DOHH2 (cell line): ENCODE data around the gene UTY.

Experiments
- H3F3A ChIP-seq: fragments of 200-600 bp; sonication (generic), shearing (Covaris generic); 2 replicates; pipeline ENCODE4 v1.6.0; 2016; ENCODE audit warnings: antibody characterized with exemption, mild to moderate bottlenecking; ENCODE audit not compliant: control insufficient read depth, insufficient read depth
- H3K27ac ChIP-seq: fragments of 200-600 bp; sonication (generic); 2 replicates; pipeline ENCODE4 v1.5.1; 2014; ENCODE audit warnings: low read depth, mild to moderate bottlenecking, low read length, moderate library complexity
- H3K27me3 ChIP-seq: fragments of 200-600 bp; sonication (generic); 2 replicates; pipeline ENCODE4 v1.6.1; 2014; ENCODE audit warnings: mild to moderate bottlenecking, low read length, mixed read lengths; ENCODE audit not compliant: control insufficient read depth
- H3K36me3 ChIP-seq: fragments of 200-600 bp; sonication (generic); 2 replicates; pipeline ENCODE4 v1.6.1; 2014; ENCODE audit warnings: mild to moderate bottlenecking, low read length, moderate library complexity, mixed read lengths; ENCODE audit not compliant: control insufficient read depth
- H3K4me1 ChIP-seq: fragments of 200-600 bp; sonication (generic); 2 replicates; pipeline ENCODE4 v1.6.1; 2014; ENCODE audit warnings: mild to moderate bottlenecking, low read length, mixed read lengths; ENCODE audit not compliant: control insufficient read depth
- H3K4me2 ChIP-seq: fragments of 200-600 bp; sonication (generic); 2 replicates; pipeline ENCODE4 v1.6.0; 2014; ENCODE audit warnings: mild to moderate bottlenecking, low read length, moderate library complexity
- H3K4me3 ChIP-seq: fragments of 200-600 bp; sonication (generic); 2 replicates; pipeline ENCODE4 v1.5.1; 2014; ENCODE audit warnings: mild to moderate bottlenecking, low read length, mixed read lengths
- H3K79me2 ChIP-seq: fragments of 200-600 bp; sonication (generic); 2 replicates; pipeline ENCODE4 v1.6.1; 2014; ENCODE audit warnings: mild to moderate bottlenecking, low read length, mixed read lengths; ENCODE audit not compliant: control insufficient read depth
- H3K9me2 ChIP-seq: fragments of 200-600 bp; sonication (generic); replicated peaks from 2 replicates; pipeline ENCODE4 v1.6.1; 2014; ENCODE audit warnings: mild to moderate bottlenecking, low read length, mixed read lengths; ENCODE audit not compliant: control insufficient read depth
- H3K9me3 ChIP-seq: fragments of 200-600 bp; sonication (generic); 2 replicates; pipeline ENCODE4 v1.6.1; 2014; ENCODE audit warnings: antibody characterized with exemption, low read length, mixed read lengths; ENCODE audit not compliant: control insufficient read depth, insufficient read depth
- H4K20me1 ChIP-seq: fragments of 200-600 bp; sonication (generic); 2 replicates; pipeline ENCODE4 v1.6.0; 2014; ENCODE audit warnings: low read depth, mild to moderate bottlenecking, antibody characterized with exemption, low read length, moderate library complexity; ENCODE audit not compliant: control insufficient read depth, insufficient read depth
- EZH2phosphoT487 ChIP-seq: fragments of 200-600 bp; sonication (generic); IDR thresholded peaks from 2 replicates; pipeline ENCODE4 v1.6.1; 2017; ENCODE audit warnings: borderline replicate concordance, mild to moderate bottlenecking, antibody characterized with exemption, low read length, moderate library complexity, mixed read lengths
- TF ChIP-seq, protein P1 (sequence below): fragments of 200-600 bp; sonication (generic); IDR thresholded peaks from one replicate; pipeline ENCODE4 v1.5.1; 2014; ENCODE audit warnings: antibody characterized with exemption, mild to moderate bottlenecking, low read depth, low read length; ENCODE audit not compliant: poor library complexity, severe bottlenecking

Gene UTY

DNA sequence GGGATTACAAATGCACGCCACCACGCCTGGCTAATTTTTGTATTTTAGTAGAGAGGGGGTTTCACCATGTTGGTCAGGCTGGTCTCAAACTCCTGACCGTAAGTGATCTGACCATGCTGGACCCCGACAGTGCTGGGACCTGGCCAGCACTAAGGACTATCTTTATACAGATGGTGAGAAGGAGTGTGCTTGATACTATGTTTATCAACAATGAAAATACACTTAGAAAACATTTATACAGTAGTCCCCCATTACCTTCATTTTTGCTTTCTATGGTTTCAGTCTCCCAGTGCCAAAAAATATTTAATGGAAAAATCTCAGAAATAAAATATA is 111.4 kb downstream of the UTY start:
- Histone ChIP-seq H3K4me2 (peak overlapping the region; percentile 56), H3K9me3 (no peaks in the 10 kb centered on the region), H3F3A (peaks cover 33% of the 10 kb centered on the region), H3K79me2 (peaks cover 35% of the 10 kb centered on the region), H3K27ac (peak overlapping the region; percentile 100), H4K20me1 (no peaks in the 10 kb centered on the region), H3K36me3 (peaks cover 33% of the 10 kb centered on the region), H3K27me3 (no peaks in the 10 kb centered on the region), H3K9me2 (no peaks in the 10 kb centered on the region), H3K4me1 (peaks cover 90% of the 10 kb centered on the region), H3K4me3 (peak overlapping the region; percentile 50)
- TF ChIP-seq EZH2phosphoT487, result no peak
- TF ChIP-seq, protein P1, sequence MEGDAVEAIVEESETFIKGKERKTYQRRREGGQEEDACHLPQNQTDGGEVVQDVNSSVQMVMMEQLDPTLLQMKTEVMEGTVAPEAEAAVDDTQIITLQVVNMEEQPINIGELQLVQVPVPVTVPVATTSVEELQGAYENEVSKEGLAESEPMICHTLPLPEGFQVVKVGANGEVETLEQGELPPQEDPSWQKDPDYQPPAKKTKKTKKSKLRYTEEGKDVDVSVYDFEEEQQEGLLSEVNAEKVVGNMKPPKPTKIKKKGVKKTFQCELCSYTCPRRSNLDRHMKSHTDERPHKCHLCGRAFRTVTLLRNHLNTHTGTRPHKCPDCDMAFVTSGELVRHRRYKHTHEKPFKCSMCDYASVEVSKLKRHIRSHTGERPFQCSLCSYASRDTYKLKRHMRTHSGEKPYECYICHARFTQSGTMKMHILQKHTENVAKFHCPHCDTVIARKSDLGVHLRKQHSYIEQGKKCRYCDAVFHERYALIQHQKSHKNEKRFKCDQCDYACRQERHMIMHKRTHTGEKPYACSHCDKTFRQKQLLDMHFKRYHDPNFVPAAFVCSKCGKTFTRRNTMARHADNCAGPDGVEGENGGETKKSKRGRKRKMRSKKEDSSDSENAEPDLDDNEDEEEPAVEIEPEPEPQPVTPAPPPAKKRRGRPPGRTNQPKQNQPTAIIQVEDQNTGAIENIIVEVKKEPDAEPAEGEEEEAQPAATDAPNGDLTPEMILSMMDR, result no peak

DNA sequence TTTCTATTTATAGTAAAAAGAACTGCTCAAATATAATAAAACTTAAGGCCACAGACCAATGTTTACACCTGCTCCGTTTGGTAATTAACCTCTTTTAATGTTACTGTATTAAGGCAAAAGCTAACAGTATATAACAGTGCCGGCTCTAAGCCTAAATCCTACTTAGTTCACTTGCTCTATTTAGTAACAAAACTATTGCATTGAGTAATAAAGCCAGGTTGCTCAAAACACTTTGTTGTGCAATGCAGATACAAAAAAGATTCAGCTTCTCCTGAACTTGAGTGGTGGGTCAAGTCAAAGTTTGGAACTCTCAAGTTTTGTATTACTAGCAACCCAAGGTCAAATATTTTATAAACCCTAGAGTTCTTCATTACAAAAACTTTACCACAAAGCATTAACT is 116.2 kb downstream of the UTY start:
- peak overlapping the region; percentile 71 for H3K27ac ChIP-seq
- no peaks in the 10 kb centered on the region for H3K27me3 ChIP-seq
- H3K79me2 ChIP-seq, result peaks cover 56% of the 10 kb centered on the region
- no peaks in the 10 kb centered on the region for H3F3A ChIP-seq
- TF ChIP-seq, protein P1, result no peak
- peak overlapping the region; percentile 56 for H3K4me2 ChIP-seq
- H4K20me1 ChIP-seq, result no peaks in the 10 kb centered on the region
- no peaks in the 10 kb centered on the region for H3K9me3 ChIP-seq
- peaks cover 57% of the 10 kb centered on the region for H3K36me3 ChIP-seq
- peaks cover 67% of the 10 kb centered on the region for H3K4me1 ChIP-seq
- no peaks in the 10 kb centered on the region for H3K9me2 ChIP-seq
- H3K4me3 ChIP-seq, result peak overlapping the region; percentile 41

DNA sequence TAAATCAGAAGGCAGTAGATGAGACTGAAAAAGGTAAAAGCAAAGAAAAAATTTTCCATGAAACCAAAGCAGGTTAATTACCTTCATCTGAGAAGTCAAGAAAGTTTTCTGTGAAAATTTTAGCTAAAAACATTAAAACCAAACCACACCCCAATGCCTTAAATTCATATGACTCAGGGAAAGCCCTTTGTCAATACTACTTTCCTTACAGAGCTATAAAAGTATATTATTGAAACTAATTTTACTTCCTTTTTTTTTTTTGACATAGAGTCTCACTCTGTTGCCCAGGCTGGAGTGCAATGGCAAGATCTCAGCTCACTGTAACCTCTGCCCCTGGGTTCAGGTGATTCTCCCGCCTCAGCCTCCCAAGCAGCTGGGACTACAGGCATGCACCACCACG is 117.2 kb downstream of the UTY start:
- no peaks in the 10 kb centered on the region for H3K9me2 ChIP-seq
- peak overlapping the region; percentile 71 for H3K27ac ChIP-seq
- H3K27me3 ChIP-seq, result no peaks in the 10 kb centered on the region
- H3K79me2 ChIP-seq, result peaks cover 52% of the 10 kb centered on the region
- peaks cover 65% of the 10 kb centered on the region for H3K4me1 ChIP-seq
- peaks cover 61% of the 10 kb centered on the region for H3K36me3 ChIP-seq
- peak overlapping the region; percentile 56 for H3K4me2 ChIP-seq
- H4K20me1 ChIP-seq, result no peaks in the 10 kb centered on the region
- no peak for TF ChIP-seq EZH2phosphoT487
- TF ChIP-seq, protein P1, result no peak
- no peaks in the 10 kb centered on the region for H3F3A ChIP-seq
- no peaks in the 10 kb centered on the region for H3K9me3 ChIP-seq
- 0 out of 2 replicates have a peak overlapping the region, but pooled peaks have one; percentile 10 for H3K4me3 ChIP-seq
